Activated T-helper 17 cell treated with anti-CD3 and anti-CD28 coated beads, Interleukin-2, amount 50 U/mL, for 72 hours (primary cell): ENCODE measurements around the gene PRSS50. TPM values are rescaled to one million over a fixed set of nuclear protein-coding genes. Genes with fewer than 3 reads are reported as not detected.

Source experiments
- ATAC-seq: fragments of 150-1000 bp; cut with Tn5 transposase; replicated peaks from 2 replicates; pipeline ENCODE4 v1.10.0; 2021; ENCODE audit warnings: mild to moderate bottlenecking, moderate library complexity
- H3K27ac Mint-ChIP-seq: one replicate; pipeline ENCODE4 v1.8.0; 2022; ENCODE audit warnings: mixed read lengths
- H3K27me3 Mint-ChIP-seq: one replicate; pipeline ENCODE4 v1.8.0; 2022; ENCODE audit warnings: mixed read lengths
- H3K36me3 Mint-ChIP-seq: one replicate; pipeline ENCODE4 v1.8.0; 2022; ENCODE audit warnings: low read depth, mild to moderate bottlenecking, mixed read lengths
- H3K4me1 Mint-ChIP-seq: one replicate; pipeline ENCODE4 v1.8.0; 2022; ENCODE audit warnings: mixed read lengths
- H3K4me3 Mint-ChIP-seq: one replicate; pipeline ENCODE4 v1.8.0; 2022; ENCODE audit warnings: mild to moderate bottlenecking, mixed read lengths
- H3K9me3 Mint-ChIP-seq: one replicate; pipeline ENCODE4 v1.8.0; 2022; ENCODE audit warnings: mixed read lengths
- total RNA-seq, 2 donors: library from RNA; stranded (reverse); gene quantifications; one replicate each; pipeline ENCODE4 v1.2.3, GENCODE V29; 2022

The PRSS50 gene
- total RNA-seq, 2 donors from 2014 or later, result 0.11 TPM; not detected in 1

GRCh38 chr3:46677411-46677726 is 40.3 kb downstream of the PRSS50 start:
- Mint-ChIP-seq H3K4me1 (no peaks in the 10 kb centered on the region), H3K27ac (no peak overlapping the region), H3K9me3 (no peaks in the 10 kb centered on the region), H3K36me3 (no peaks in the 10 kb centered on the region), H3K27me3 (no peaks in the 10 kb centered on the region), H3K4me3 (no peak overlapping the region)
- no peak for ATAC-seq

- no peak for ATAC-seq
- H3K27me3 Mint-ChIP-seq, result no peaks in the 10 kb centered on the region
- no peaks in the 10 kb centered on the region for H3K9me3 Mint-ChIP-seq
- no peaks in the 10 kb centered on the region for H3K4me1 Mint-ChIP-seq
- no peak overlapping the region for H3K4me3 Mint-ChIP-seq
- H3K36me3 Mint-ChIP-seq, result no peaks in the 10 kb centered on the region
- no peak overlapping the region for H3K27ac Mint-ChIP-seq
Measured at GRCh38 chr3:46676601-46677410, 40.9 kb downstream of the PRSS50 start.

GRCh38 chr3:46675843-46676567 is 41.7 kb downstream of the PRSS50 start:
- Mint-ChIP-seq H3K36me3 (no peaks in the 10 kb centered on the region), H3K4me3 (no peak overlapping the region), H3K27ac (no peak overlapping the region), H3K27me3 (no peaks in the 10 kb centered on the region), H3K4me1 (no peaks in the 10 kb centered on the region), H3K9me3 (no peaks in the 10 kb centered on the region)
- ATAC-seq, result no peak

- H3K27me3 Mint-ChIP-seq, result no peaks in the 10 kb centered on the region
- no peaks in the 10 kb centered on the region for H3K36me3 Mint-ChIP-seq
- H3K4me1 Mint-ChIP-seq, result no peaks in the 10 kb centered on the region
Measured at GRCh38 chr3:46675426-46675825, 42.2 kb downstream of the PRSS50 start.

GRCh38 chr3:46674031-46674845 is 43.4 kb downstream of the PRSS50 start:
- no peaks in the 10 kb centered on the region for H3K27me3 Mint-ChIP-seq
- ATAC-seq, result no peak
- no peak overlapping the region for H3K4me3 Mint-ChIP-seq
- no peaks in the 10 kb centered on the region for H3K9me3 Mint-ChIP-seq
- H3K27ac Mint-ChIP-seq, result no peak overlapping the region
- H3K4me1 Mint-ChIP-seq, result no peaks in the 10 kb centered on the region
- no peaks in the 10 kb centered on the region for H3K36me3 Mint-ChIP-seq

More at GRCh38 chr3:46675426-46675825, 42.2 kb downstream of the PRSS50 start:
- Mint-ChIP-seq H3K4me3 (no peak overlapping the region), H3K9me3 (no peaks in the 10 kb centered on the region), H3K27ac (no peak overlapping the region)
- no peak for ATAC-seq

- H3K4me3 Mint-ChIP-seq, result no peak overlapping the region
- H3K9me3 Mint-ChIP-seq, result no peaks in the 10 kb centered on the region
- H3K27ac Mint-ChIP-seq, result no peak overlapping the region
- no peaks in the 10 kb centered on the region for H3K27me3 Mint-ChIP-seq
- H3K36me3 Mint-ChIP-seq, result no peaks in the 10 kb centered on the region
- H3K4me1 Mint-ChIP-seq, result no peaks in the 10 kb centered on the region
- ATAC-seq, result no peak
Measured at GRCh38 chr3:46673151-46674030, 44.3 kb downstream of the PRSS50 start.

GRCh38 chr3:46672349-46672695 is 45.3 kb downstream of the PRSS50 start:
- no peaks in the 10 kb centered on the region for H3K27me3 Mint-ChIP-seq
- H3K27ac Mint-ChIP-seq, result no peak overlapping the region
- no peaks in the 10 kb centered on the region for H3K4me1 Mint-ChIP-seq
- H3K36me3 Mint-ChIP-seq, result no peaks in the 10 kb centered on the region
- no peaks in the 10 kb centered on the region for H3K9me3 Mint-ChIP-seq
- no peak for ATAC-seq
- no peak overlapping the region for H3K4me3 Mint-ChIP-seq

GRCh38 chr3:46671541-46672348 is 45.9 kb downstream of the PRSS50 start:
- ATAC-seq, result no peak
- H3K36me3 Mint-ChIP-seq, result no peaks in the 10 kb centered on the region

GRCh38 chr3:46670891-46671427 is 46.7 kb downstream of the PRSS50 start:
- Mint-ChIP-seq H3K4me1 (no peaks in the 10 kb centered on the region), H3K27me3 (no peaks in the 10 kb centered on the region), H3K4me3 (no peak overlapping the region), H3K9me3 (no peaks in the 10 kb centered on the region), H3K36me3 (no peaks in the 10 kb centered on the region), H3K27ac (peak overlapping the region; percentile 22)
- no peak for ATAC-seq

More at GRCh38 chr3:46671541-46672348, 45.9 kb downstream of the PRSS50 start:
- Mint-ChIP-seq H3K4me1 (no peaks in the 10 kb centered on the region), H3K4me3 (no peak overlapping the region), H3K27me3 (no peaks in the 10 kb centered on the region), H3K9me3 (no peaks in the 10 kb centered on the region), H3K27ac (peak overlapping the region; percentile 22)

- H3K36me3 Mint-ChIP-seq, result no peaks in the 10 kb centered on the region
- no peak for ATAC-seq
Measured at GRCh38 chr3:46670000-46670890, 47.4 kb downstream of the PRSS50 start.

GRCh38 chr3:46669191-46669999 is 48.3 kb downstream of the PRSS50 start:
- Mint-ChIP-seq H3K9me3 (no peaks in the 10 kb centered on the region), H3K4me3 (no peak overlapping the region), H3K36me3 (no peaks in the 10 kb centered on the region), H3K27ac (no peak overlapping the region), H3K27me3 (no peaks in the 10 kb centered on the region), H3K4me1 (no peaks in the 10 kb centered on the region)
- no peak for ATAC-seq

More at GRCh38 chr3:46670000-46670890, 47.4 kb downstream of the PRSS50 start:
- Mint-ChIP-seq H3K4me3 (no peak overlapping the region), H3K27me3 (no peaks in the 10 kb centered on the region), H3K27ac (no peak overlapping the region), H3K9me3 (no peaks in the 10 kb centered on the region), H3K4me1 (no peaks in the 10 kb centered on the region)

GRCh38 chr3:46668591-46668990 is 49.1 kb downstream of the PRSS50 start:
- Mint-ChIP-seq H3K36me3 (no peaks in the 10 kb centered on the region), H3K27ac (no peak overlapping the region), H3K4me1 (no peaks in the 10 kb centered on the region), H3K27me3 (no peaks in the 10 kb centered on the region), H3K9me3 (no peaks in the 10 kb centered on the region), H3K4me3 (no peak overlapping the region)
- ATAC-seq, result no peak
